Measurements from ENCODE around the gene ETNPPL.

GRCh38 chr4:108751321-108751720 is 11.5 kb downstream of the ETNPPL start:
- TF ChIP-seq CTCF (conservative IDR thresholded peaks at IDR 0.05 in 1 of 2, IDR thresholded peaks at IDR 0.05 in 1 of 2; ENCODE audit: extremely low read depth in 1 of 2, insufficient read depth in 1 of 2, low read depth in 1 of 2, low read length in 2 of 2): no peak
- no peak for TF ChIP-seq EZH2 (IDR thresholded peaks at IDR 0.05; ENCODE audit: borderline replicate concordance, low read length)

All from mammary epithelial cell (primary cell).